ENCODE results near the gene BDH1.

Gene BDH1

DNA sequence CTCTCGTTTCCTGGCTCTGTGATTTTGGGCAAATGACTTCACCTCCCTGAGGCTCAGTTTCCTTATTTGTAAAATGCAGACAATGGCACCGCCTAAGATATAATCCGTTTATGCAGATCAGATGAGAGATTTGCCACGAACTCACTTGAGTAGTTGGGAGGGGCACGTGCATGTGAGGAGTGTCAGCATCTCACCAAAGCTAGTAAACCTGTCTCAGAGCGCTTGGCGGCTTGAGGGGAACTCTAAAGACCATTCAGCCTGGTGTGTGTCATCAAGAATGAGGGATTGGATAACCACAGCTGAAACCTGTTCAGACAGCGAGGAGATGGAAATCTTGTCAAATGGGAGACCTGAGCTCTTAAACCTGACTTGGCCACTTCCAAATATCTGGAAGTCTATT, 48.7 kb downstream of the BDH1 start:
- no peak for TF ChIP-seq EZH2phosphoT487 (IDR thresholded peaks at IDR 0.05; ENCODE audit: low read depth)
- TF ChIP-seq, protein P1, sequence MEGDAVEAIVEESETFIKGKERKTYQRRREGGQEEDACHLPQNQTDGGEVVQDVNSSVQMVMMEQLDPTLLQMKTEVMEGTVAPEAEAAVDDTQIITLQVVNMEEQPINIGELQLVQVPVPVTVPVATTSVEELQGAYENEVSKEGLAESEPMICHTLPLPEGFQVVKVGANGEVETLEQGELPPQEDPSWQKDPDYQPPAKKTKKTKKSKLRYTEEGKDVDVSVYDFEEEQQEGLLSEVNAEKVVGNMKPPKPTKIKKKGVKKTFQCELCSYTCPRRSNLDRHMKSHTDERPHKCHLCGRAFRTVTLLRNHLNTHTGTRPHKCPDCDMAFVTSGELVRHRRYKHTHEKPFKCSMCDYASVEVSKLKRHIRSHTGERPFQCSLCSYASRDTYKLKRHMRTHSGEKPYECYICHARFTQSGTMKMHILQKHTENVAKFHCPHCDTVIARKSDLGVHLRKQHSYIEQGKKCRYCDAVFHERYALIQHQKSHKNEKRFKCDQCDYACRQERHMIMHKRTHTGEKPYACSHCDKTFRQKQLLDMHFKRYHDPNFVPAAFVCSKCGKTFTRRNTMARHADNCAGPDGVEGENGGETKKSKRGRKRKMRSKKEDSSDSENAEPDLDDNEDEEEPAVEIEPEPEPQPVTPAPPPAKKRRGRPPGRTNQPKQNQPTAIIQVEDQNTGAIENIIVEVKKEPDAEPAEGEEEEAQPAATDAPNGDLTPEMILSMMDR (IDR thresholded peaks at IDR 0.05; ENCODE audit: low read depth, low read length) = no peak
- Histone ChIP-seq H3K4me2 (ENCODE audit: low read length) (no peak overlapping the region), H3K36me3 (replicated peaks; ENCODE audit: low read depth, low read length) (peaks cover 7% of the 10 kb centered on the region), H3K4me1 (ENCODE audit: low read length) (peaks cover 4% of the 10 kb centered on the region), H3K9ac (ENCODE audit: low read length) (no peak overlapping the region), H3K9me3 (ENCODE audit: insufficient read depth, low read length) (no peaks in the 10 kb centered on the region), H3K4me3 (ENCODE audit: low read length) (no peak overlapping the region), H2AFZ (ENCODE audit: low read depth, low read length) (no peak overlapping the region), H3K27ac (ENCODE audit: low read length) (no peak overlapping the region), H3K27me3 (ENCODE audit: low read depth, low read length) (no peaks in the 10 kb centered on the region), H3K79me2 (ENCODE audit: low read length) (no peaks in the 10 kb centered on the region), H4K20me1 (ENCODE audit: insufficient read depth, low read length) (no peaks in the 10 kb centered on the region)

GRCh38 chr3:197505796-197506548, 49.8 kb downstream of the BDH1 start:
- Histone ChIP-seq H3K4me1 (ENCODE audit: low read length) (peaks cover 12% of the 10 kb centered on the region), H3K27ac (ENCODE audit: low read length) (no peak overlapping the region), H3K36me3 (replicated peaks; ENCODE audit: low read depth, low read length) (no peaks in the 10 kb centered on the region), H3K79me2 (ENCODE audit: low read length) (no peaks in the 10 kb centered on the region), H3K9me3 (ENCODE audit: insufficient read depth, low read length) (no peaks in the 10 kb centered on the region), H3K4me3 (ENCODE audit: low read length) (no peak overlapping the region), H3K9ac (ENCODE audit: low read length) (no peak overlapping the region), H3K27me3 (ENCODE audit: low read depth, low read length) (no peaks in the 10 kb centered on the region), H3K4me2 (ENCODE audit: low read length) (no peak overlapping the region), H2AFZ (ENCODE audit: low read depth, low read length) (no peak overlapping the region), H4K20me1 (ENCODE audit: insufficient read depth, low read length) (no peaks in the 10 kb centered on the region)
- TF ChIP-seq EZH2phosphoT487 (IDR thresholded peaks at IDR 0.05; ENCODE audit: low read depth) = no peak
- TF ChIP-seq, protein P1 (IDR thresholded peaks at IDR 0.05; ENCODE audit: low read depth, low read length) = no peak

- no peaks in the 10 kb centered on the region for H4K20me1 ChIP-seq (ENCODE audit: insufficient read depth, low read length)
- H3K36me3 ChIP-seq (replicated peaks; ENCODE audit: low read depth, low read length) = no peaks in the 10 kb centered on the region
- H3K27me3 ChIP-seq (ENCODE audit: low read depth, low read length) = no peaks in the 10 kb centered on the region
- H3K79me2 ChIP-seq (ENCODE audit: low read length) = no peaks in the 10 kb centered on the region
- H3K4me2 ChIP-seq (ENCODE audit: low read length) = no peak overlapping the region
- H3K9ac ChIP-seq (ENCODE audit: low read length) = no peak overlapping the region
- no peaks in the 10 kb centered on the region for H3K9me3 ChIP-seq (ENCODE audit: insufficient read depth, low read length)
- TF ChIP-seq, protein P1 (IDR thresholded peaks at IDR 0.05; ENCODE audit: low read depth, low read length) = no peak
- no peak for TF ChIP-seq EZH2phosphoT487 (IDR thresholded peaks at IDR 0.05; ENCODE audit: low read depth)
- peaks cover 10% of the 10 kb centered on the region for H3K4me1 ChIP-seq (ENCODE audit: low read length)
- H3K4me3 ChIP-seq (ENCODE audit: low read length) = no peak overlapping the region
- no peak overlapping the region for H3K27ac ChIP-seq (ENCODE audit: low read length)
- no peak overlapping the region for H2AFZ ChIP-seq (ENCODE audit: low read depth, low read length)
Measured at GRCh38 chr3:197504641-197505121, 51.1 kb downstream of the BDH1 start.

DNA sequence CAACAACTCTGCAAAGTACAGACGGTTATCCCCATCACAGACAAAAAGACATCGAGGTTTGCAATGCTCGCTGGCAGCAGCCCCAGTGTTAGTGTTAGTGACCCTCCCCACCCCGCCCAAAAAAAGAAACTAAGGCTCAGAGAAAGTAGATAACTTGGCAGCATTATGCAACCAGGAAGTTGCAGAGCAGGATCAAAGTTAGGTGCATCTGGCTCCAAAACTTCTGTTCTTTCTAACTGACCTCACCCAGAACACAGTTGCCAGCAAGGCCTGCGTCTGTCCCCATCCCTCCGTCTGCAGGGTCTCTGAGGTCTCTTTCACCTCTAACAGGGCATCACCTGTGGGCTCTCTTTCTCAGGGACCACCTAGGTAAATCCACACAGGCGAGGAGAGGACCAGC, 51.5 kb downstream of the BDH1 start:
- Histone ChIP-seq H3K27ac (ENCODE audit: low read length) (no peak overlapping the region), H3K4me3 (ENCODE audit: low read length) (no peak overlapping the region), H3K27me3 (ENCODE audit: low read depth, low read length) (no peaks in the 10 kb centered on the region), H3K4me1 (ENCODE audit: low read length) (peaks cover 10% of the 10 kb centered on the region), H3K9ac (ENCODE audit: low read length) (no peak overlapping the region), H2AFZ (ENCODE audit: low read depth, low read length) (no peak overlapping the region), H4K20me1 (ENCODE audit: insufficient read depth, low read length) (no peaks in the 10 kb centered on the region), H3K79me2 (ENCODE audit: low read length) (no peaks in the 10 kb centered on the region), H3K4me2 (ENCODE audit: low read length) (no peak overlapping the region), H3K9me3 (ENCODE audit: insufficient read depth, low read length) (no peaks in the 10 kb centered on the region), H3K36me3 (replicated peaks; ENCODE audit: low read depth, low read length) (no peaks in the 10 kb centered on the region)
- TF ChIP-seq, protein P1 (IDR thresholded peaks at IDR 0.05; ENCODE audit: low read depth, low read length) = no peak
- TF ChIP-seq EZH2phosphoT487 (IDR thresholded peaks at IDR 0.05; ENCODE audit: low read depth) = no peak

All from OCI-LY3 (cell line).